ENCODE measurements around the gene NRXN3.

DNA sequence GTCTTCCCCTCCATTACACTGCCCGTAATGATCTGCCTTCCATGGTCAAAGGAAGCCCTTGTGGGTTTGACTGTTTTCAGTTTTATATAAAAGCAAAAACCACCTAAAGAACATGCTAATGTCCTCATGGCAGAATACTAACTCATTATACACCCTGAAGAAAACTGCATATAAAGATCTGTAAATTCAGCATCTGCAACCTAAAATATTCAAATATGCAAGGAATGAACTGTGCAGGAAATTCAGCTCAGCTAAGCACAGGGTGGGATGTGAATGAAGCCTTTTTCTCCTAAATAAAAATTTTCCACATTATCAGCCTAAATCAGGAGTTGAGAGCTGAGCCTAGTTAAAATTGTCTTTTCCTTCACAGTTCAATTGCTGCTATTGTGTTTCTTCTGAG, 128.1 kb downstream of the NRXN3 start:
- no peak for TF ChIP-seq CTCF (conservative IDR thresholded peaks at IDR 0.05)
- no peak for TF ChIP-seq EZH2 (IDR thresholded peaks at IDR 0.05; ENCODE audit: low read depth)

Measured in PC-9 (cell line).